ENCODE measurements around the gene CYBB.

- no peak for TF ChIP-seq CTCF (IDR thresholded peaks at IDR 0.05)
- no peak for TF ChIP-seq POLR2A (IDR thresholded peaks at IDR 0.05)
These were observed 80.9 kb downstream of the CYBB start for GRCh38 chrX:37860721-37861120.

Measured in testis (tissue), 2 donors.